ENCODE data around the gene ITPK1.

The ITPK1 gene

GRCh38 chr14:92969430-92969829, 146.3 kb downstream of the ITPK1 start:
- no peak for TF ChIP-seq SIN3A (IDR thresholded peaks at IDR 0.05; ENCODE audit: borderline replicate concordance, insufficient read depth, low read length)
- TF ChIP-seq POLR2AphosphoS5 (IDR thresholded peaks at IDR 0.05; ENCODE audit: low read depth, low read length) = no peak
- TF ChIP-seq TAF1 (IDR thresholded peaks at IDR 0.05; ENCODE audit: borderline replicate concordance, insufficient read depth, low read length) = no peak
- TF ChIP-seq FOXP2 (optimal IDR thresholded peaks at IDR 0.05; ENCODE audit: borderline replicate concordance, extremely low read depth, extremely low read length, insufficient read depth) = no peak
- TF ChIP-seq REST (IDR thresholded peaks at IDR 0.05; ENCODE audit: insufficient read depth in 1 of 2, low read depth in 2 of 2, low read length in 2 of 2) = no peak

- TF ChIP-seq REST (IDR thresholded peaks at IDR 0.05; ENCODE audit: insufficient read depth in 1 of 2, low read depth in 2 of 2, low read length in 2 of 2) = no peak
- no peak for TF ChIP-seq TAF1 (IDR thresholded peaks at IDR 0.05; ENCODE audit: borderline replicate concordance, insufficient read depth, low read length)
- no peak for TF ChIP-seq SIN3A (IDR thresholded peaks at IDR 0.05; ENCODE audit: borderline replicate concordance, insufficient read depth, low read length)
- TF ChIP-seq POLR2AphosphoS5 (IDR thresholded peaks at IDR 0.05; ENCODE audit: low read depth, low read length) = no peak
- no peak for TF ChIP-seq FOXP2 (optimal IDR thresholded peaks at IDR 0.05; ENCODE audit: borderline replicate concordance, extremely low read depth, extremely low read length, insufficient read depth)
These were observed 147.3 kb downstream of the ITPK1 start for GRCh38 chr14:92968291-92969020.

- TF ChIP-seq REST (IDR thresholded peaks at IDR 0.05; ENCODE audit: insufficient read depth in 1 of 2, low read depth in 2 of 2, low read length in 2 of 2) (no peak), POLR2AphosphoS5 (IDR thresholded peaks at IDR 0.05; ENCODE audit: low read depth, low read length) (no peak), TAF1 (IDR thresholded peaks at IDR 0.05; ENCODE audit: borderline replicate concordance, insufficient read depth, low read length) (no peak), FOXP2 (optimal IDR thresholded peaks at IDR 0.05; ENCODE audit: borderline replicate concordance, extremely low read depth, extremely low read length, insufficient read depth) (no peak), SIN3A (IDR thresholded peaks at IDR 0.05; ENCODE audit: borderline replicate concordance, insufficient read depth, low read length) (no peak)
These were observed 148.3 kb downstream of the ITPK1 start for GRCh38 chr14:92967346-92967926.

GRCh38 chr14:92965281-92965680, 150.4 kb downstream of the ITPK1 start:
- TF ChIP-seq REST (IDR thresholded peaks at IDR 0.05; ENCODE audit: insufficient read depth in 1 of 2, low read depth in 2 of 2, low read length in 2 of 2) (no peak), POLR2AphosphoS5 (IDR thresholded peaks at IDR 0.05; ENCODE audit: low read depth, low read length) (no peak), SIN3A (IDR thresholded peaks at IDR 0.05; ENCODE audit: borderline replicate concordance, insufficient read depth, low read length) (no peak), FOXP2 (optimal IDR thresholded peaks at IDR 0.05; ENCODE audit: borderline replicate concordance, extremely low read depth, extremely low read length, insufficient read depth) (no peak), TAF1 (IDR thresholded peaks at IDR 0.05; ENCODE audit: borderline replicate concordance, insufficient read depth, low read length) (no peak)

Measured in PFSK-1 (cell line).